Measurements from ENCODE around the gene FBXW8.

Gene FBXW8

DNA sequence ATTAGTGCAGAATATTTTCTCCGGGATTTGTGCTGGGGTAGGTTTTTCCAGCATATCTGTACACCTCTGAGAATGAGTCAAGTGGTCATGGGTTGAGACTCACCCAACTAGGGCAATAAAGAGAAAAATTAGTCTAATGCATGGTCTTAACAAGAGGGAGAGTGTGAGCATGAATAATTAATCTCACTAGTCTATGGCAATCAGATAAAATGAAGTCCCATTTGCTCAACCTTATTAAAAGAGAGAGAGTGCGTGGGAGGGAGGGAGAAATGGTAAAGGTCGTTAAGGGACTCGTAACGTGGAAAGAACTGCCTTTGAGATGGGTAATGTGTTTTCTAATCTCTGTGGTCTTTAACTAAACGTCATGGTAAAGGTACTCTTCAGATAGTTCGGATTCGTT, 96.8 kb downstream of the FBXW8 start:
- Histone ChIP-seq H3K36me3 (ENCODE audit: control insufficient read depth, insufficient read depth, low read length) (peaks cover 16% of the 10 kb centered on the region), H3K4me1 (ENCODE audit: control insufficient read depth, insufficient read depth, low read length, poor library complexity, severe bottlenecking) (no peaks in the 10 kb centered on the region), H3K9me3 (ENCODE audit: control insufficient read depth, low read length) (no peaks in the 10 kb centered on the region), H3K27ac (ENCODE audit: insufficient read depth, low read length, poor library complexity, severe bottlenecking) (no peak overlapping the region), H3K4me3 (ENCODE audit: insufficient read depth, low read depth, low read length, poor library complexity, severe bottlenecking) (no peak overlapping the region), H3K27me3 (replicated peaks; ENCODE audit: control insufficient read depth, insufficient read depth, low read length, poor library complexity, severe bottlenecking) (no peaks in the 10 kb centered on the region)
- no peak for DNase-seq

DNA sequence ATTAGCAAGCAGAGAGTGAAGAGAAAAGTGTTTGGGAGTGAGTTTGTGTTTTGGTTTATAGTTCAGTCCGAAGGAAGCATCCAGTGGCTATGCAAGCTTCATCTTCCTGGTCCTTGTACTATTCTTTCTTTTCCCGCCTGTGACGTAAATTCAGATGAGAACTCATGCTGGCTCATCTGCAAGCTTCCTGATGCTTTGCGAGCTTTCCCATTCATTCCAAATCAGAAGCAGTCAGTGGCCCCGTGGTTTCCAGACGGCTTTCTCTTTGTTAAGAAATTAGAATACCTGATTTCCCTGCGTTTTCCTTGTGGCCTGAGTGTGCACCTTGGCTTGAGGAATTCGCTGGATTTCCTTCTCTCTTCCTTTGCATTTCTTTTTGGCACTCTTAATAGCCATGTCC, 99.0 kb downstream of the FBXW8 start:
- no peak overlapping the region for H3K4me3 ChIP-seq (ENCODE audit: insufficient read depth, low read depth, low read length, poor library complexity, severe bottlenecking)
- H3K9me3 ChIP-seq (ENCODE audit: control insufficient read depth, low read length) = peaks cover 2% of the 10 kb centered on the region
- no peak for DNase-seq
- no peak overlapping the region for H3K27ac ChIP-seq (ENCODE audit: insufficient read depth, low read length, poor library complexity, severe bottlenecking)
- H3K27me3 ChIP-seq (replicated peaks; ENCODE audit: control insufficient read depth, insufficient read depth, low read length, poor library complexity, severe bottlenecking) = no peaks in the 10 kb centered on the region
- H3K4me1 ChIP-seq (ENCODE audit: control insufficient read depth, insufficient read depth, low read length, poor library complexity, severe bottlenecking) = no peaks in the 10 kb centered on the region
- peaks cover 14% of the 10 kb centered on the region for H3K36me3 ChIP-seq (ENCODE audit: control insufficient read depth, insufficient read depth, low read length)

DNA sequence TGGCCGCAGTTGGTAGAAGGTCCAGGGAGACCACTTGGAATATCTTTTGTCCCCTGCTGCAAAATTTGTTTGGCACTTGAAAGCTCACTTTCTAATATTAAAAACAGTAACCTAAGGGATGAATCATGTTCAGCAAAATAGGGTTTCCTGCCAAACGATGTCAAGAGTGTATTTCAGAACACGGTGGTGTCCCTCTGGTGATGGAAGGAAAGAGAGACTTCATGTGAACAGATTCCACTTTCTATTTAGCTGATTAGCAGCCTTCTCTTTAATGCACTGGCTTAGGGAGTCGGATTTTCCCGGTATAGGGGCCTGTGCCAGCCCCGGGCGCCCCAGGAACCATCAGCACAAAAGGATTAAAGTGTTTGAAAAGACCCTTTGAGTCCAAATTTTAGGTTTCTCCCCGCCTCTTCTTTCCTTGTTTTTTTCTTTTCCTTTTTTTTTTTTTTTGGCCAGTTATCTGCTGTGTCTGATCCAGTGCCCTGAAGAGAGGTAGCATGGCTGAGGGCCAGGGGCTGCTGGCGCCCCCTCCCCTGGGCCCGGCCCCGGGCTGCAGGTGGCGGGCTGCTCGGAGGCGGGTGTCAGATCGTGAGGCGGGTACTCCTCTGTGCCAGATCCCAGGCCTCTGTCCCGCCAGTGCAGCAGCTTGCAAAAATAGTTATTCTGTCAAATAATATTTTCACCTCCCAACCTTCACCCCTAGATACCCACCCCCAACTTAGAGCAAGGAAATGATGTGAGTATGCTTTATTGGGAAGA, 100.1 kb downstream of the FBXW8 start:
- no peak overlapping the region for H3K27ac ChIP-seq (ENCODE audit: insufficient read depth, low read length, poor library complexity, severe bottlenecking)
- H3K4me1 ChIP-seq (ENCODE audit: control insufficient read depth, insufficient read depth, low read length, poor library complexity, severe bottlenecking) = no peaks in the 10 kb centered on the region
- H3K36me3 ChIP-seq (ENCODE audit: control insufficient read depth, insufficient read depth, low read length) = peaks cover 7% of the 10 kb centered on the region
- H3K9me3 ChIP-seq (ENCODE audit: control insufficient read depth, low read length) = peaks cover 4% of the 10 kb centered on the region
- no peak for DNase-seq
- no peak overlapping the region for H3K4me3 ChIP-seq (ENCODE audit: insufficient read depth, low read depth, low read length, poor library complexity, severe bottlenecking)
- no peaks in the 10 kb centered on the region for H3K27me3 ChIP-seq (replicated peaks; ENCODE audit: control insufficient read depth, insufficient read depth, low read length, poor library complexity, severe bottlenecking)

DNA sequence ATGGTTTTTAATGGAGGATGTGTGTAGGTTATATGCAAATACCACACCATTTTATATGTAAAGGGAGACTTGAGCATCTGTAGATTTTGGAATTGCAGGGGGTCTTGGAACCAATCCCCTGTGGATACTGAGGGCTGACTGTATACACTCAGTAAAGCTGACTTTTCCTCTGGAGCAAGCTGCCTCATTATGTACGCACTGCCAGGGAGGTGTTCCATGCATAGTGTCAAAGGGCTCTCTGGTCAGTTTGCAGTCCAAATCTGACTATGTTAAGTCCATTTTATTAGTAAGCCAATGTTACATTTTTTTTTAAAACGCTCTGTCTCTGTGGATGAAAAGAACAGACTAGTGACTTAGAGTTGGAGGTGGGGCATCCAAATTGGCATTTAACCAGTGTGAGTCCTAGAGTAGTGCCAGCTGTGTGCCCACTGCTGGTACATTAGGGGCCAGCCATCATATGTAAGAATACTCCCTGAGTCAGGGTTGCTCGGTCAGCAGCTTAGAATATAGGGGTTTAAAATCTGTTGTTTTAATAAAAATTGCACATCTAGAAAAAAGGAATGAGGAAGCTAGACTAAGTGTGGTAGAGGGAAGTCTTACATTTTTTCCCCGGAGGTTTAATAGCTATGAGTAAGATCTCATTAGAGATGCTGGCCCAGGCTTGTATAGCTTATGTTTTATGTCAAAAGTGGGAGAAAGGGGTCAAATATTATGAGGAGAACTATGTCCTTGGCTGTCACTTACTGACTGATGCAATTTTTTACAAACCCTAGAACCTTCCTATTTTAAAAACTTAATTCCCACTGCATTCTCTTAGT, 101.4 kb downstream of the FBXW8 start:
- H3K9me3 ChIP-seq (ENCODE audit: control insufficient read depth, low read length) = peaks cover 4% of the 10 kb centered on the region
- no peaks in the 10 kb centered on the region for H3K27me3 ChIP-seq (replicated peaks; ENCODE audit: control insufficient read depth, insufficient read depth, low read length, poor library complexity, severe bottlenecking)
- no peak overlapping the region for H3K4me3 ChIP-seq (ENCODE audit: insufficient read depth, low read depth, low read length, poor library complexity, severe bottlenecking)
- no peaks in the 10 kb centered on the region for H3K36me3 ChIP-seq (ENCODE audit: control insufficient read depth, insufficient read depth, low read length)
- H3K4me1 ChIP-seq (ENCODE audit: control insufficient read depth, insufficient read depth, low read length, poor library complexity, severe bottlenecking) = no peaks in the 10 kb centered on the region
- no peak overlapping the region for H3K27ac ChIP-seq (ENCODE audit: insufficient read depth, low read length, poor library complexity, severe bottlenecking)
- no peak for DNase-seq

DNA sequence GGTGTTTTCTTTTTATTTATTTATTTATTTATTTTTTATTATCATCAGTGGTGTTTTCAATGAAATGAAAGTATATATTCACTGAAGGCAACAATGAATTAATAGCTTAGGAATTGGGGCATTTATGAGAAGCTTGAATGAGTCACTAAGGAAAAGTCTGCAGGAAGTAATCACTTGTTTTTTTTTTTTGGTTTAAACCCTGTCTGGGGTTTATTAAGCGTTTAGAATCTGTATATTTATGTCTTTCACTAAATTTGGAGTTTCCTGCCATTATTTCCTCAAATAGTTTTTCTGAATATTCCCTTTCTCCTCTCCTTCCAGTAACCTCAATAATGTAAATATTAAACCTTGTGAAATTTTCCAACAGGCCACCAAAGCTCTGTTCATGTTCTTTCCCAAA, 103.0 kb downstream of the FBXW8 start:
- no peaks in the 10 kb centered on the region for H3K36me3 ChIP-seq (ENCODE audit: control insufficient read depth, insufficient read depth, low read length)

DNA sequence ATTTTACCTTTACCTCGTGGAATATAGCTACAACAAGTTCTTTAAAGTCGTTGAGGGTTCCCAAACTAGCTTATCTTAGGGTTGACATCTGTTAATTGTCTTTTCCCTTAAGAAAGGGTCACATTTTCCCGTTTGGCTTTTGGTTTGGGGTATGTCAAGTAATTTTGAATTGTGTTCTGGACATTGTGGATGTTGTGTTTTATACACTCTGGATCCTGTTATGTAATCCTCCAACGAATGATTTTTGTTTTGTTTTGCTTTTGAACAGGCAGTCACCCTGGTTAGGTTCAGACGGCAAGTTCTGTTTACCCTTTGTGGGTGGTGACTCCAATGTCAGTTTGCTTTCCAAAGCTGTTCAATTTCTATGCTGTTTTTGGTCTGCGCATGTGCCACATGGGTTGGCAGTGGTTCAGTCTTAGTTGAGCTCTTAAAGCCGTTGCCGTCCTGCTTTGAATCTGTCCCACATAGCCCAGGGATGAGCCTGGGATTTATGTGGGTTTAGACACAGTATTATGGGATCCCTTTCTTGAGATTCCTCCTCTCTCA, 103.7 kb downstream of the FBXW8 start:
- DNase-seq = no peak
- peaks cover 4% of the 10 kb centered on the region for H3K9me3 ChIP-seq (ENCODE audit: control insufficient read depth, low read length)
- H3K4me3 ChIP-seq (ENCODE audit: insufficient read depth, low read depth, low read length, poor library complexity, severe bottlenecking) = no peak overlapping the region
- no peaks in the 10 kb centered on the region for H3K27me3 ChIP-seq (replicated peaks; ENCODE audit: control insufficient read depth, insufficient read depth, low read length, poor library complexity, severe bottlenecking)
- H3K4me1 ChIP-seq (ENCODE audit: control insufficient read depth, insufficient read depth, low read length, poor library complexity, severe bottlenecking) = no peaks in the 10 kb centered on the region
- H3K36me3 ChIP-seq (ENCODE audit: control insufficient read depth, insufficient read depth, low read length) = no peaks in the 10 kb centered on the region
- no peak overlapping the region for H3K27ac ChIP-seq (ENCODE audit: insufficient read depth, low read length, poor library complexity, severe bottlenecking)

More for the DNA sequence above, 103.0 kb downstream of the FBXW8 start:
- Histone ChIP-seq H3K4me1 (ENCODE audit: control insufficient read depth, insufficient read depth, low read length, poor library complexity, severe bottlenecking) (no peaks in the 10 kb centered on the region), H3K27ac (ENCODE audit: insufficient read depth, low read length, poor library complexity, severe bottlenecking) (no peak overlapping the region), H3K27me3 (replicated peaks; ENCODE audit: control insufficient read depth, insufficient read depth, low read length, poor library complexity, severe bottlenecking) (no peaks in the 10 kb centered on the region), H3K9me3 (ENCODE audit: control insufficient read depth, low read length) (peaks cover 4% of the 10 kb centered on the region), H3K4me3 (ENCODE audit: insufficient read depth, low read depth, low read length, poor library complexity, severe bottlenecking) (no peak overlapping the region)
- no peak for DNase-seq

DNA sequence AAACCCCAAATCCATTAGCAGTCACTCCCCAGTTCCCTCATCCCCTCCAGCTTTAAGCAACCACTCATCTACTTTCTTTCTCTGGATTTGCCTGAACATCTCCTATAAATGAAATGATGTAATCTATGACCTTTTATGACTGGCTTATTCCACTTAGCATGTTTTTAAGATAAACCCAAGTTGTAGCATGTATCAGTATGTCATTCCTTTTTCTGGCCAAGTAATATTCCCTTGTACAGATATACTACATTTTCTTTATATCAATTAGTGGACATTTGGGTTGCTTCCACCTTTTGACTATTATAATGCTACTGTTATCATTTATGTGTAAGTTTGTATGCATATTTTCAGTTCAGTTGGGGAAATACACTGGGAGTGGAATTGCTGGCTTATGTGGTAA, 105.1 kb downstream of the FBXW8 start:
- no peaks in the 10 kb centered on the region for H3K4me1 ChIP-seq (ENCODE audit: control insufficient read depth, insufficient read depth, low read length, poor library complexity, severe bottlenecking)
- H3K27me3 ChIP-seq (replicated peaks; ENCODE audit: control insufficient read depth, insufficient read depth, low read length, poor library complexity, severe bottlenecking) = no peaks in the 10 kb centered on the region
- H3K27ac ChIP-seq (ENCODE audit: insufficient read depth, low read length, poor library complexity, severe bottlenecking) = no peak overlapping the region
- no peaks in the 10 kb centered on the region for H3K36me3 ChIP-seq (ENCODE audit: control insufficient read depth, insufficient read depth, low read length)
- H3K9me3 ChIP-seq (ENCODE audit: control insufficient read depth, low read length) = peaks cover 4% of the 10 kb centered on the region
- no peak for DNase-seq
- no peak overlapping the region for H3K4me3 ChIP-seq (ENCODE audit: insufficient read depth, low read depth, low read length, poor library complexity, severe bottlenecking)

DNA sequence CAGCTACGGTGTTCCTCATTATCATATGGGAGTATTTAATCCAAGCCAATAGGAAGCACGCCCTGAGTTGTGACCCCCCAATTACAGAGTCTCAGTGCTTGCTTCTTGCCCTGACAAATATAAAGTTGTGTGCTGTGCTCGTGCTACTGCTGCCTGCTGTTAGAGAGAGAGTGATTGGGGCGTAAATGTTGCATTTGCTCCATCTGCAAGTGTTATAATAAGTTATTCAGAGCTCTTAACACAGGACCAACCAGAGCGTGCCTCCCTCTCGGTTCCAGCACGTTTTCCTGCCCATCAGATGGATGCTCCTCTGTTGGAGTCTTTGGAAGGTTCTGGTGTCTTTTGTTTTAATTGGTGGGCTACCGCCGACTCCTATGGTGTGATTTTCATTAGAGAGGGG, 107.1 kb downstream of the FBXW8 start:
- H3K27me3 ChIP-seq (replicated peaks; ENCODE audit: control insufficient read depth, insufficient read depth, low read length, poor library complexity, severe bottlenecking) = no peaks in the 10 kb centered on the region
- H3K9me3 ChIP-seq (ENCODE audit: control insufficient read depth, low read length) = peaks cover 4% of the 10 kb centered on the region
- no peaks in the 10 kb centered on the region for H3K36me3 ChIP-seq (ENCODE audit: control insufficient read depth, insufficient read depth, low read length)
- no peaks in the 10 kb centered on the region for H3K4me1 ChIP-seq (ENCODE audit: control insufficient read depth, insufficient read depth, low read length, poor library complexity, severe bottlenecking)
- no peak overlapping the region for H3K4me3 ChIP-seq (ENCODE audit: insufficient read depth, low read depth, low read length, poor library complexity, severe bottlenecking)
- no peak for DNase-seq
- no peak overlapping the region for H3K27ac ChIP-seq (ENCODE audit: insufficient read depth, low read length, poor library complexity, severe bottlenecking)

DNA sequence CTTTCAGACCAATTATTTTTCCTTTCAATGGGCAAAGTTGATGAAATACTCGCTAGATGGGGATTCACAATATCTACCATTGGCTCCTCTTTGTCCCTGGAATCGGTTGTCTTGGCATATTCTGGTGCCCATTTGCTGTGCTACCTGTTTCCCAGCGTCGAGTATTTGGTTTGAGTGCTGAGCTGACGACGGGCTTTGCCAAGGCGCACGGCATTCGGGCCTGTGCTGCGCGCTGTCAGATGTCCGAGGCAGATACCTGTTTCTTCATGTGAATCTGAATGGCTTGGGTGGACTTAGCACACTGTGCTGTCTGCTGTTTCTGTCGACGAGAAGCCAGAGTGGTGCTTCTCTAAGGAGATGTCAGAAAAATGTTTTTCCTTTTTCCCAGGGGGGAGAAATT, 107.5 kb downstream of the FBXW8 start:
- Histone ChIP-seq H3K27me3 (replicated peaks; ENCODE audit: control insufficient read depth, insufficient read depth, low read length, poor library complexity, severe bottlenecking) (no peaks in the 10 kb centered on the region), H3K36me3 (ENCODE audit: control insufficient read depth, insufficient read depth, low read length) (no peaks in the 10 kb centered on the region), H3K9me3 (ENCODE audit: control insufficient read depth, low read length) (peaks cover 4% of the 10 kb centered on the region), H3K4me3 (ENCODE audit: insufficient read depth, low read depth, low read length, poor library complexity, severe bottlenecking) (no peak overlapping the region), H3K27ac (ENCODE audit: insufficient read depth, low read length, poor library complexity, severe bottlenecking) (no peak overlapping the region), H3K4me1 (ENCODE audit: control insufficient read depth, insufficient read depth, low read length, poor library complexity, severe bottlenecking) (no peaks in the 10 kb centered on the region)
- DNase-seq = no peak

DNA sequence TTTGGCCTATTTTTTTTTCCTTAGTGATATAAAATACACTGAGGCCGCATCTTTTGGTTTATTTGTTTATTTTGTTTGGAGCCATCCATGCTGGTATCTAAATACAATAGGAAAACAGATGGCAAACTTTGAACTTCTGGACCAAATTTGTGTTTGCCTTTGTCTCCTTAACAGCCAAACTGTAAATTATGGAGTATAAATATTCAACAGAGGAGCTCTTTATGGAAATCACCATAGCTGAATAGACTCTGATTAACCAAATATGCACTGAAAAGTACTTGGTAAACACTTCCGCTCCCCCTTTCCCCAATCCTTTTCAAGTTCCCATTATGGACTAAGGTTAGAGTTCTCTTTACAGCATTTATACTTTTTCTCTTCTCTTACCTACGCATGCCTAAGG, 107.9 kb downstream of the FBXW8 start:
- Histone ChIP-seq H3K9me3 (ENCODE audit: control insufficient read depth, low read length) (peaks cover 4% of the 10 kb centered on the region), H3K27ac (ENCODE audit: insufficient read depth, low read length, poor library complexity, severe bottlenecking) (no peak overlapping the region), H3K27me3 (replicated peaks; ENCODE audit: control insufficient read depth, insufficient read depth, low read length, poor library complexity, severe bottlenecking) (no peaks in the 10 kb centered on the region), H3K36me3 (ENCODE audit: control insufficient read depth, insufficient read depth, low read length) (no peaks in the 10 kb centered on the region), H3K4me1 (ENCODE audit: control insufficient read depth, insufficient read depth, low read length, poor library complexity, severe bottlenecking) (no peaks in the 10 kb centered on the region), H3K4me3 (ENCODE audit: insufficient read depth, low read depth, low read length, poor library complexity, severe bottlenecking) (no peak overlapping the region)
- no peak for DNase-seq
